Measurements from ENCODE around the gene EIF3C.
"Not testable (repeated sequence)": the region's sequence is repeated elsewhere in the genome, so short reads cannot be mapped to it uniquely, and the experiment has no call there.

EIF3C gene, protein sequence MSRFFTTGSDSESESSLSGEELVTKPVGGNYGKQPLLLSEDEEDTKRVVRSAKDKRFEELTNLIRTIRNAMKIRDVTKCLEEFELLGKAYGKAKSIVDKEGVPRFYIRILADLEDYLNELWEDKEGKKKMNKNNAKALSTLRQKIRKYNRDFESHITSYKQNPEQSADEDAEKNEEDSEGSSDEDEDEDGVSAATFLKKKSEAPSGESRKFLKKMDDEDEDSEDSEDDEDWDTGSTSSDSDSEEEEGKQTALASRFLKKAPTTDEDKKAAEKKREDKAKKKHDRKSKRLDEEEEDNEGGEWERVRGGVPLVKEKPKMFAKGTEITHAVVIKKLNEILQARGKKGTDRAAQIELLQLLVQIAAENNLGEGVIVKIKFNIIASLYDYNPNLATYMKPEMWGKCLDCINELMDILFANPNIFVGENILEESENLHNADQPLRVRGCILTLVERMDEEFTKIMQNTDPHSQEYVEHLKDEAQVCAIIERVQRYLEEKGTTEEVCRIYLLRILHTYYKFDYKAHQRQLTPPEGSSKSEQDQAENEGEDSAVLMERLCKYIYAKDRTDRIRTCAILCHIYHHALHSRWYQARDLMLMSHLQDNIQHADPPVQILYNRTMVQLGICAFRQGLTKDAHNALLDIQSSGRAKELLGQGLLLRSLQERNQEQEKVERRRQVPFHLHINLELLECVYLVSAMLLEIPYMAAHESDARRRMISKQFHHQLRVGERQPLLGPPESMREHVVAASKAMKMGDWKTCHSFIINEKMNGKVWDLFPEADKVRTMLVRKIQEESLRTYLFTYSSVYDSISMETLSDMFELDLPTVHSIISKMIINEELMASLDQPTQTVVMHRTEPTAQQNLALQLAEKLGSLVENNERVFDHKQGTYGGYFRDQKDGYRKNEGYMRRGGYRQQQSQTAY

DNA sequence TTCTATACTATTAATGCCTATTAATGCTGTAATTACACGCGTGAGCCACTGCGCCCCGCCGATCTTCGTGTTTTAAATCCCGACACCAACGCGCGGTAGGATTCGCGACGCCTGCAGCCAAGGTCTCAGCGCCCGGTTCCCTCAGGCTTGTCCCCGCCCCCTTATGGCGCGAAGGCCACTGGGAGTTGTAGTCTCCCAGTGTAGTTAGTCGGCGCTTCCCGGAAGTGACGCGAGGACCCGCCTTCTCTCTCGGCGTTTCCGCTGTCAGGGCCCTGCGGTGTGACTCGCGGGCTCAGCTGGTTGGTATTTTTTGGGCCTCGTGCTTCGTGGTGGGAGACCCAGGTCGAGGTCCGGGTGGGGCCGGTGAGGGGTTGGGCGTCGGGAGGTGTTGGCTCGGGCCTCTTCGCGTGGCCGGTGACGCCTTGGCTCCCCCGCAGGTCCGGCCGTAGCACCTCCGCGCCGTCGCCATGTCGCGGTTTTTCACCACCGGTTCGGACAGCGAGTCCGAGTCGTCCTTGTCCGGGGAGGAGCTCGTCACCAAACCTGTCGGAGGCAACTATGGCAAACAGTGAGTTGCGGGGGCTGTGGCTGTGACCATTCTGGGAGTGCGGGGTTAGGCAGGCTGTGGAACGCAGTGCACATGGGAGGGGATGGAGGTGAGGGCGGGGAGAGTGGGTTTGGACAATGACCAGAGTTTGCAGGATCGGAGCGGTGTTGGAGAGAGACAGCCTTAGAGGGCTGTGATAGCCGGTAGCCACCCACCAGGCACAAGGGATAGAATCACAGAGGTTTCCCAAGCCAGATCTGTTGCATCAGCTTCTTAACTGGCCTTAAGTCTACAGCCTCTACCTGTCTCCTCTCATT, at the start of gene EIF3C:
Gene EIF3C, plus strand, starts transcription at position 245 of the 864 bp plus-strand sequence. Its CDS starts 223 bp downstream, at position 468.
- not testable (repeated sequence) for DNase-seq

DNA sequence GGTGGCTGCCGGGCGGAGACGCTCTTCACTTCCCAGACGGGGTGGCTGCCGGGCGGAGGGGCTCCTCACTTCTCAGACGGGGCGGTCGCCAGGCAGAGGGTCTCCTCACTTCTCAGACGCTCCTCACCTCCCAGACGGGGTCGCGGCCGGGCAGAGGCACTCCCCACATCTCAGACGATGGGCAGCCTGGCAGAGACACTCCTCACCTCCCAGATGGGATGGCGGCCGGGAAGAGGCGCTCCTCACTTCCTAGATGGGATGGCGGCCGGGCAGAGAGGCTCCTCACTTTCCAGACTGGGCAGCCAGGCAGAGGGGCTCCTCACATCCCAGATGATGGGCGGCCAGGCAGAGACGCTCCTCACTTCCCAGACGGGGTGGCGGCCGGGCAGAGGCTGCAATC, 45.0 kb upstream of the EIF3C start:
- DNase-seq: not testable (repeated sequence)

DNA sequence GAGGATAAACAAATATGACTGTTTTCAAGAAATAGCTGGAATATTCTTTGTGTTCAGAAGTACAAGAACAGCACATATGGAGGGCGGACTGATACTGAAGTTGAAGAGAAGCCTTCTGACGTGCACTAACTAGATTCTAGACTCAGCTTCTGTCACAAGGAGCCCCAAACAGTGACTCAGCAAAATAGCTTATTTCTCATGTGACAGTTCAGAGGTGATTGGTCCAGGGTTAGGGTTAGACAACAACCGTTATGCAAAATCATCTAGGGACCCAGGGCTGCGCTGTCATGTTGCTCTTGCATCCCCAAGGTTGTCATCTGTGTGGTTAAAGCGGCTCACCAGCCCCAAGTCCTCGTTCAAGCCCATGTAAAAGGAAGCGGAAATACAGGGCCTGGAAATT, 43.8 kb upstream of the EIF3C start:
- DNase-seq: not testable (repeated sequence)

DNA sequence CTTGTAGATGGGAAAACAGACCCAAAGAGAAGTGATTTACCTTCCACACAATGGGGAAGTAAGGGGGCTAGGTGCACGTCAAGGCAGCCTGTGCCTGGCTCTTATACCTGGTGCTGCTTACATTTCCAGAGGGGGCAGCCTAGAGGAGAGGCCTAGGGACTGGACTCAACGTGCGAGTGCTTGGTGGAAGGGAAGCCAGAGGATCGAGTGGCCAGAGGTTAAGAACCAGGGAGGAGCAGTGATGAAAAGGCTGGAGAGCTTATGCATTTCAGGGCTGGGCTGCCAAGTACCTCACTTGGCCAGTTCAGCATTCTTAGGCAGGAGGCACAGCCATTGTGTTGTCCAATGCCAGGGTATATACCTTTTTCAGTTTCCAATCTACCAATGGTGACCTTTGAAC, 43.1 kb upstream of the EIF3C start:
- not testable (repeated sequence) for DNase-seq

DNA sequence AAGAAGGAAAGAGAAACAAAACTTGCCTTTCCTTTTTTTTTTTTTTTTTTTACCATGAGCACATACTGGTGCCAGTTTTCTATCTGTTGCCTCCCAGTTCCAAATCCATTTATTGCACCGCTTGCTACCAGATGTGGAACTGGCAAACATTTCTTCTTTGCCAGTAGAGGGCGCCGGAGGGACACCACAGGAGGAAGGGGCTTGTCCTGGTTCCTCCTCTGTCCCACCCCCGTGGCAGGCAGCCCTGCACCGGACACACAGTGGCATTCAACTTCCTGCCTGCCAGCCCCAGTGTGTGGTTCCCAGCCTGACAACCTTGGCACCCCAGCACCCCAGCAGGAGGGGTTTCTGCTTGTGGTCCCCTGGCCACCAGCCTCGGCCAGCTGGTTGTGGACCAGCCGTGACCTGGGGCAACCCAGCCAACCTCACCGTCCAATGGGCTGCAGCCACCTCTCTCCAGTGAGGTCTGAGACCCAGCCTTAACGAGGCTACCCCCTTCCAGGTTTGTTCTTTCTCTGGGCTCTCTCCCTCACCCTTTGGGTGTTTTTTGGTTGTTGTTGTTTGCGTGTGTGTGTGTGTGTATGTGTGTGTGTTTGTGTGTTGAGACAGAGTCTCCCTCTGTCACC, 22.8 kb upstream of the EIF3C start:
- not testable (repeated sequence) for DNase-seq

DNA sequence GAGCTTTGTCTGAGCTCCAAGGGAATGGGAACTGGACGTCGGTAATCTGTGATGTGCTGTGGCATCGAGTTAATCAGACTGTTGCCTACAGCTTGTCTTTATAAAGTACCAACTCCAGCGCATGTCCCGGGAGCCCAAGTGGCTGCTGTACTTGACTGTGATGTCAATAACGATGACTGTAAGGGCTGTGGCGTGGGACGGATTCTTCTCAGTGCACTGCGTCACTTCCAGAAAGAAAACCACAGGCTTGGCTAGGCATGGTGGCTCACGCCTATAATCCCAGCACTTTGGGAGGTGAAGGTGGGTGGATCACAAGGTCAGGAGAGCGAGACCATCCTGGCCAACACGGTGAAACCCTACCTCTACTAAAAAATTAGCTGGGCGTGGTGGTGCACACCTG, 21.8 kb upstream of the EIF3C start:
- not testable (repeated sequence) for DNase-seq

DNA sequence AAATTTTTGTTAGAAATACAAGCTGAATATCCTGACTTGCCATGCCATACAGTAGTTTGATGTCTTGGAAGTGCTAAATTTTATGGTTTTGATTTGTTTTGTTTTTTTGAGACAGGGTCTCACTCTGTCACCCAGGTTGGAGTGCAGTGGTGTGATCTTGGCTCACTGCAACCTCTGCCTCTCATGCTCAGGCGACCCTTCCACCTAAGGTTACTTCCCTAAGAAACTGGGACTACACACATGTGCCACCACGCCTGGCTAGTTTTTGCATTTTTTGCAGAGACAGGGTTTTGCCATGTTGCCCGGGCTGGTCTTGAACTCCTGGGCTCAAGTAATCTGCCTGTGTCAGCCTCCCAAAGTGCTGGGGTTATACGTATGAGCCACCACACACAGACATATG, 19.5 kb upstream of the EIF3C start:
- DNase-seq: not testable (repeated sequence)

DNA sequence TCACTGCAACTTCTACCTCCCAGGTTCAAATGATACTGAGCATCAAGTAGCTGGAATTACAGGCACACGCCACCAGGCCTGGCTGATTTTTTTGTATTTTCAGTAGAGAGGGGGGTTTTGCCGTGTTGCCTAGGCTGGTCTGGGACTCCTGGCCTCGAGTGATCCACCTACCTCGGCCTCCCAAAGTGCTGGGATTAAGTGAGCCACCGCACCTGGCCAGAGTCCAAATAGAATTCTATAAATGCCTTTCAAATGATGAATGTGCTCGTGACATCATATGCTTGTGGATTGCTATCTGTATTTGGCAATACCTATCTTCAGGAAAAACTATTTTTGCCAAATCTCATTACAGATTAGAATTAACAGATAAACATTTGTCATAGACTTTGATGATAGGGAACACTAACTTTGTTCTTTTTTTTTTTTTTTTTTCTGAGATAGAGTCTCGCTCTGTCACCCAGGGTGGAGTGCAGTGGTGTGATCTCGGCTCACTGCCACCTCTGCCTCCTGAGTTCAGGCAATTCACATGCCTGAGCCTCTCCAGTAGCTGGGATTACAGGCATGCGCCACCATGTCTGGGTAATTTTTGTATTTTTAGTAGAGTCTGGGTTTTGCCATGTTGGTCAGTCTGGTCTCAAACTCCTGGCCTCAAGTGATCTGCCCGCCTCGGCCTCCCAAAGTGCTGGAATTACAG, 17.9 kb upstream of the EIF3C start:
- DNase-seq: not testable (repeated sequence)

DNA sequence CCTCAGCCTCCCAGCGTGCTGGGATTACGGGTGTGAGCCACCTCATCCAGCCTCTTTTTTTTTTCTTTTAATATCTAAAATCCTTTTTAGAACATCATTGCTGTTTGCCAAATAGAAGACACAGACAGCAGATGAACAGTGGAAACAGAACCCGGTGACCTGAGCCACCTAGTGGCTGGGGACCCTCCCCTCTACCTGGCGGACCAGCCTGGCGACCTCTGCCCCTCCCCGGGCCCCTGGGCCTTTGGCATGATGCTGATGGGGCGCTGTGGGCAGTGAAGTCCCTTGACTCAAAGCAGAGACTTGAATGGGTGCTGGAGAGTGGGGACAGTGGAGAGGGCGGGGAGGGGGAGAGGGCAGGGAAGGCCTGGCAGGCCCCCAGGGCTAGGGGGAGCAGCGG, 11.5 kb upstream of the EIF3C start:
- DNase-seq: not testable (repeated sequence)

DNA sequence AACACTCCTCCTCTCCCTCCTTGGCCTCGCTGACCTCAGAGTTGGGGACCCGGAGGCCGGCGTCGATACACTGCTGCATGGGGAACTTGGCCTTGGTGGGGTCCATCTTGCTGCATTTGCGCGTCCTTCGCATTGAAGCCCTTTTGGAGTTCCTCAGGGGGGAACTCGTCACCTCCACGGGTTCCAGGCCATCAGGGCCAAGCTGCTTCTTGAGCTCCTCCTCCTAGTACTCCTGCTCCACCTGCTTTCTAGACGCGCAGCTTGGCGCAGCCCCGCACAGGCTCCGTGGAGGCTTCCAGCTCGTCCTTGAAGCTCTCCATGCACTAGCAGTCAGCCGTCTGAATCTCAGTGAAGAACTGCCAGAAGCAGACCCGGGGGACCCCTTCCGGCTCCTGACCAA, 10.9 kb upstream of the EIF3C start:
- not testable (repeated sequence) for DNase-seq

DNA sequence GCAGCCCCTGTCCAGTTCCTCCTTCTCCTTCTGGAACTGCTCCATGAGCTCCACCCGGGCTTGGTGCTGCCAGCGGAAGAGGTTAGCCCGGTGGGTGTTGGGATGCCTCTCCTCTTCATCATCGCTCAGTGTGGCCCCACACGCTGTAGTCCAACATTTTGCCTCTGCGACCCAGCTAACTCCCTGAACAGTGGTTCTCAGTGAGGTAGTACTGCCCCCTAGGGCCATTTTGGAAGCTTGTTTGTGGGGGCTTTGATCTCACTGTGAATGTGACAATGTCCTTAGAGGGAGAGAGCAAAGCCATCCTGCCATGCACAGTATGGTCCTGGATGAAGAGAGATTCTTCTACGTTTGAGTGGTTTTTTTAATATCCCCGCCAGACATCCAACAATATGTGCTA, 9.9 kb upstream of the EIF3C start:
- not testable (repeated sequence) for DNase-seq

DNA sequence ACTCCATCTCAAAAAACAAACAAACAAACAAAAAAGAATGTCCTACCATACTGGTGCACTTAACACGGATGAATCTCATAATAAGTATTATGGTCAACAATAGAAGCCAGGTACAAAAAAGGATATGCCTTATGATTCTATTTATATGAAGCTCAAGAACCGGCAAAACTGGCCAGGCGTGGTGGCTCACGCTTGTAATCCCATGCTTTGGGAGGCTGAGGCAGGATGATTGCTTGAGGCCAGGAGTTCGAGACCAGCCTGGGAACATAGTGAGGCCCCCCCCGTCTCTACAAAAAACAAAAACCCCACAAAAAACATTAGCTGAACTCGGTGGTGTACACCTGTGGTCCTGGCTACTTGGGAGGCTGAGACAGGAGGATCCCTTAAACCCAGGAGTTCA, 7.0 kb upstream of the EIF3C start:
- not testable (repeated sequence) for DNase-seq

DNA sequence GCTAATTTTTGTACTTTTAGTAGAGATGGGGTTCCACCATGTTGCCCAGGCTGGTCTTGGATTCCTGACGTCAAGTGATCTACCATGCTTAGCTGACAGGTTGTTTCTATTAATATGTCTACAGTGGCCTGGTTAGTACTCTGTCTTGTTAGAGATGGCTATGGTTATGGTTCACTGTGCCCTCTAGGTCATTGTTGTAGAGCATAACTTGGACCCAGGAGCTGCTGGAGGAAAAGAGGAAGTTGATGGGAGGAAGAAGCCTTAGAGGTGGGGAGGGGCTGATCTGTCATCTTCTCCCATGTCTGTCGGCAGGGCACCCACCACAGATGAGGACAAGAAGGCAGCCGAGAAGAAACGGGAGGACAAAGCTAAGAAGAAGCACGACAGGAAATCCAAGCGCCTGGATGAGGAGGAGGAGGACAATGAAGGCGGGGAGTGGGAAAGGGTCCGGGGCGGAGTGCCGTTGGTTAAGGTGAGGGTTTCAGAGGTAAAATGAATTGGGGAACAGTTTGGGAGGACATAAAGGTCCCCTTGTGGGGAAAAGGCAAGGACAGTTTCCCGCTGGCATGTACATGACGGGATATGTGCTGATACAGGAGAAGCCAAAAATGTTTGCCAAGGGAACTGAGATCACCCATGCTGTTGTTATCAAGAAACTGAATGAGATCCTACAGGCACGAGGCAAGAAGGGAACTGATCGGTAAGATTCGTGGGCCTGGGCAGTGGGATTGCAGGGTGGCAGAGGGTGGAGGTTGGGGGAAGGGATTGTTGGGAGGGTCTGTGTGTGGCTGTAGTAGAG, 11.8 kb downstream of the EIF3C start:
- not testable (repeated sequence) for DNase-seq

DNA sequence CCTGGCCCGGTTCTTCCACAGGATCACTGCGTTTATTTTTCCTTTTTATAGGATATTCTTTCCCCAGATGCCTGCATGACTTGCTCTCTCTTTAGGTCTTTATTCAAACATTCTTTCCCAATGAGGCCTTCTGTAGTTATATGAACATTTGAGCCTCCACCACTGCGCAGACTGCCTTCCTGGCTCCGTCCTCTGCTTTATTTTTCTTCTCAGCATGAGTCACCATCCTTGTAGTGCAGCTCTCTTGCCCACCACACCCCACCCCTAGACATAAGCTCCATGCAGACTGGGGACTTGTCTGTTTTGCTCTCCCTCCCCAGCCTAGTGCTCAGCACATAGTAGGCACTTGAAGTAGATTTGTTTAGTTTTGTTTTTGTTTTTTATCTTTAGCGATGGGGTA, 20.0 kb downstream of the EIF3C start:
- not testable (repeated sequence) for DNase-seq

DNA sequence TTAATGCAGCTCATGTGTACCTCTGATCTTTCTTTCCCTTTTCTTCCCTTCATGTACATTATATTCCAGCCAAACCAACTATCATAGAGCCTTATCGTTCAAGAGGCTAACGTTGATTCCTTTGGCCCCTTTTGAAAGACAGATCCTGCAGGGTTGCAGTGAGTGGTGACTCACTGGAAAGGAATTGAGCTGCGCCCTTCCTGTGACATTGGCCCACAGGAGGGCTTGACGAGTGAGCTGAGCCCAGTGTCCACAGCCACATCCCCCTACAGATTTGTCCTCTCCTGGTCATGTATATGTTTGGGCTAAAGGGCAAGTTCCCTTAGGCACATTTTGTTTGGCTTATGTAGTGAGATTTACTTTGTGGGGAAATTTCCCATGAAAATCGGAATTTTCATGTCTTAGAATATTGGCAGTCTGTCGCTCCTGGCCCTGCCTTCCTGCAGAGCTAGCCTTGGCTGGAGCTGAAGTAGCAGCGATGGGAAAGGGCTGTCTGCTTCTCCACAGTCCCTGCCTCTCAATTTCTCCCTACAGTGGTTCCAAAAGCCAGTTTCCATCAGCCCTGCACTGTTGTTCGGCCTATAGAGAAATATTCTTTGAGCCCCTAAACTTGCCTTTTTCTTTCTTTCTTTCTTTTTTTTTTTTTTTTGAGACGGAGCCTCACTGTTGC, 21.3 kb downstream of the EIF3C start:
- not testable (repeated sequence) for DNase-seq

DNA sequence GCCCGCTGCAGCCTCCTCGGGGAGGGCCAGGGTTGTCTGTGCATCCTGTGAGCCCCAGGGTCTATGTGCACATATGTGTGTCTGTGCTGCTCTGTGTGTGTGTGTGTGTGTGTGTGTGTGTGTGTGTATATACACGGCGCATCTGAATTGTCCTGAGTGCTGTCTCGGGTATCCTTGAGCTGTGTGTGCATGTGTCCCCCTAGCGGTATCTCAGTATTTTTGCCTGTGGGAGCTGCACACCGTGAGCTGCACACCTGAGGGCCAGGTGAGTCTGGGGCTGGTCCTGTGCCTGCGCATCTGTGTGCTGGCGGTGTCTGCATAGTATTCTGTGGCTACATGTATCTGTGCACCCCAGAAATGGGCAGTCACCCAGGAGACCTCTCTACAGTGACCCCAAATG, 28.5 kb downstream of the EIF3C start:
- DNase-seq: not testable (repeated sequence)

DNA sequence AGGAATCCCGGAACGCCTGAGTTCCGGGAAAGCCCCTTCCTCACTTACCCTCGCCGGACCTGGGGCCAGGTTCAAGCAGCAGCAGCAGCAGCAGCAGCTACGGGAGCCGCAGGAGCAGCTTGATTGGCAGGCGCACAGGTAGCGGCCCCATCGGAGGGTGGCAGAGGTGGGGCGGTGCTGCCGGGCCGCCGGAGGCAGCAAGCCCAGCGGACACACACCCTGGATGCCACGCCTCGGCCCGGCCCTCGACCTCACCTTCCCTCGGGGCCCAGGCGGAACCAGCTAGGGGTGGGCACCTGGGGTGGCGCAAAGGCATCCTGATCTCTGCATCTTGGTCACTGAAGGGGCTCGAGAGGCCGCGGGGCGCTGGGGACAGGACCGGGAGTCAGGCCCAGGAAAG, 29.4 kb downstream of the EIF3C start:
- DNase-seq: not testable (repeated sequence)

DNA sequence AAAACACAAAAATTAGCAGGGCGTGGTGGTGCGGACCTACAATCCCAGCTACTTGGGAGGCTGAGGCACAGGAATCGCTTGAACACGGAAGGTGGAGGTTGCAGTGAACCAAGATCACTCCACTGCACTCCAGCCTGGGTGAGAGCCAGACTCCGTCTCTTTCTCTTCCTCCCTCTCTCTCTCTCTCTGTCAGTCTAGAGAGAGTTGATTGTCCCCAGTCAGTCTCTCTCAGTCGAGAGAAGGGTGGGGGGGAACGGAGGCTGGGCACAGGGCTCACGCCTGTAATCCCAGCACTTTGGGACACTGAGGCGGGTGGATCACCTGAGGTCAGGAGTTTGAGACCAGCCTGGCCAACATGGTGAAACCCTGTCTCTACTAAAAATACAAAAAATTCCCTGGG, 30.0 kb downstream of the EIF3C start:
- not testable (repeated sequence) for DNase-seq

DNA sequence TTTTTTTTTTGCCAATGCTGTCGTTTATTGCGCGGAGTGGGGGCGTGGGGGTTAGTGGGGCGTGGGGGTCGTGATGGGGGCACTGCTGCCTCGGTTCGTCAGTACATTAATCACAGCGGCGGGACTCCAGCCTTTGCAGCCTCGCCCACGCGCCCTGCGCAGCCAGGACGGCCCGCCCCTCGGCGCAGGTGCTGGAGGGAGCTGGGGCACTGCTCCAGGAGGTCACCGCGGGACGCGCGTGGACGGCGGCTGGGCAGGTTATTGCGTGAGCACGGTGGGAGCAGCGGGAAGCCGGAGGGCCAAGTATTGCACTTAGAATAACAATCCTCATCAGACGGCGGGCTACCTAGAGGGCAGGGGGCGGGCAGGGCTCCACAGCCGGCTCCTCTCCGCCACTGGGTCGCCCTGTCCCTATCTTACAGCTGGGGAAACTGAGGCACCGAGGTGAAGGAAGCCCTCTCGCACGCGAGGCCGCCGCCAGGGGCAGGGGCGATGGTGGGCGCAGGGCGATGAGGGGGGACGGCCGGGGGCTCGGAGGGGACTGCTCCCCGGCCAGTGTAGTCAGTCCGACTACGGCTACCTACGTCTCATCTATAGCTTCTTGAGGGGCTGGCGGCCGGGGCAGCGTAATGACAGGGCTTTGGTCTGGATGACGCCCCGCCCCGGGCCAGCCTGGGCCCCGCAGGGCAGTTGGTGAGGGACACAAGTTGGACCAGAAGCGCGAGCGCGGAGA, 35.5 kb downstream of the EIF3C start:
- not testable (repeated sequence) for DNase-seq

Measured in NK-92 treated with Interleukin-12 subunit alpha and Interleukin-12 subunit beta, amount 100 ng/mL, for 24 hours (cell line).